CD4-positive, alpha-beta T cell treated with Interferon alpha-2 for 1 hour (primary cell): ENCODE measurements around the gene SMAD3.

Experiments used
- DNase-seq, 2 donors: peaks; one replicate each; pipeline ENCODE4 v3.0.0-alpha.2; 2020 to 2022

The SMAD3 gene

GRCh38 chr15:67127965-67128364 lies 62.6 kb downstream of the SMAD3 start:
- peak in 1 of 2 donors; percentile 23 for DNase-seq

GRCh38 chr15:67130166-67130565 lies 64.8 kb downstream of the SMAD3 start:
- no peak for DNase-seq

GRCh38 chr15:67130673-67131601 lies 65.5 kb downstream of the SMAD3 start:
- DNase-seq, result no peak

GRCh38 chr15:67132276-67132675 lies 66.9 kb downstream of the SMAD3 start:
- no peak for DNase-seq

- DNase-seq, result no peak
Measured at GRCh38 chr15:67133026-67133425, 67.6 kb downstream of the SMAD3 start.

GRCh38 chr15:67133738-67134066 lies 68.3 kb downstream of the SMAD3 start:
- no peak for DNase-seq

- DNase-seq, result peak; percentile 72 to 85
Measured at GRCh38 chr15:67134067-67134838, 68.9 kb downstream of the SMAD3 start.

- DNase-seq, result no peak
Measured at GRCh38 chr15:67134871-67135492, 69.6 kb downstream of the SMAD3 start.

GRCh38 chr15:67135494-67135893 lies 70.1 kb downstream of the SMAD3 start:
- DNase-seq, result no peak

GRCh38 chr15:67136802-67137201 lies 71.4 kb downstream of the SMAD3 start:
- DNase-seq, result no peak

- DNase-seq, result no peak
Measured at GRCh38 chr15:67137319-67137718, 71.9 kb downstream of the SMAD3 start.

- no peak for DNase-seq
Measured at GRCh38 chr15:67137951-67138848, 72.8 kb downstream of the SMAD3 start.

GRCh38 chr15:67138891-67139855 lies 73.8 kb downstream of the SMAD3 start:
- DNase-seq, result no peak

- no peak for DNase-seq
Measured at GRCh38 chr15:67140078-67140833, 74.9 kb downstream of the SMAD3 start.

- no peak for DNase-seq
Measured at GRCh38 chr15:67142092-67142766, 76.8 kb downstream of the SMAD3 start.

- DNase-seq, result no peak
Measured at GRCh38 chr15:67142767-67143100, 77.3 kb downstream of the SMAD3 start.

- no peak for DNase-seq
Measured at GRCh38 chr15:67143646-67144045, 78.2 kb downstream of the SMAD3 start.

- no peak for DNase-seq
Measured at GRCh38 chr15:67144609-67145311, 79.4 kb downstream of the SMAD3 start.

GRCh38 chr15:67145312-67145610 lies 79.9 kb downstream of the SMAD3 start:
- no peak for DNase-seq

GRCh38 chr15:67145710-67146109 lies 80.3 kb downstream of the SMAD3 start:
- DNase-seq, result no peak
